Lung microvascular endothelial cell (primary cell): ENCODE results near the gene ZFP36L2. TPM values are rescaled to one million over a fixed set of nuclear protein-coding genes. Genes with fewer than 3 reads are reported as not detected.

Source experiments
- DNase-seq, 2 donors: peaks; one replicate each; pipeline versions ENCODE4 v3.0.0 to v3.0.0-alpha.2; 2010; ENCODE audit warnings: low read depth in 2 of 2
- total RNA-seq: library from RNA; depleted of rRNA; stranded (reverse); fragments of >200 nt; gene quantifications from 2 replicates; pipeline ENCODE4 v1.2.1, GENCODE V29; 2014

Gene ZFP36L2, protein sequence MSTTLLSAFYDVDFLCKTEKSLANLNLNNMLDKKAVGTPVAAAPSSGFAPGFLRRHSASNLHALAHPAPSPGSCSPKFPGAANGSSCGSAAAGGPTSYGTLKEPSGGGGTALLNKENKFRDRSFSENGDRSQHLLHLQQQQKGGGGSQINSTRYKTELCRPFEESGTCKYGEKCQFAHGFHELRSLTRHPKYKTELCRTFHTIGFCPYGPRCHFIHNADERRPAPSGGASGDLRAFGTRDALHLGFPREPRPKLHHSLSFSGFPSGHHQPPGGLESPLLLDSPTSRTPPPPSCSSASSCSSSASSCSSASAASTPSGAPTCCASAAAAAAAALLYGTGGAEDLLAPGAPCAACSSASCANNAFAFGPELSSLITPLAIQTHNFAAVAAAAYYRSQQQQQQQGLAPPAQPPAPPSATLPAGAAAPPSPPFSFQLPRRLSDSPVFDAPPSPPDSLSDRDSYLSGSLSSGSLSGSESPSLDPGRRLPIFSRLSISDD
- 7.7 and 11.8 TPM in 2 replicates for total RNA-seq

DNA sequence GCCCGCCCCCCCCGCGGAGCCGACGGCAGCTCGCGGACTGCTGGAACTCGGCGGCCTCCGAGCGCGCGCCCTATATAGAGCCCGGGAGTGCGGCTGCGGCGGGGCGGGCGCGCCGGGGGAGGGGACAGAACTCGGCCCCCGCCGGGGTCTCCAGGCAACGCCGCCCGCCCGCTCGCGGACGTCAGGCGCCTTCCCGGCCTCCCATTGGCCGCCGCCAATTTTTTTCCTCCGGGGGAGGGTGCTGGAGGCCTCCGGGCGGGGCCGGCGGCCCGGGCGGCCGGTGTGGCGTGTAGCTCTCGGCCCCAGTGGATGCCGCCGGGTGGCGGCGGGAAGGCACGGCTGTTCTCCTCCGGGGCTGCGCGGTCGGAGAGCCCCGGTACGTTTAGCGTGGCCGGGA lies at the start of gene ZFP36L2:
TSS of gene ZFP36L2 (minus strand) at position 49 of the 397 bp plus-strand sequence. CDS start 291 bp downstream, outside the sequence.
- DNase-seq: peak; percentile 96 to 98

DNA sequence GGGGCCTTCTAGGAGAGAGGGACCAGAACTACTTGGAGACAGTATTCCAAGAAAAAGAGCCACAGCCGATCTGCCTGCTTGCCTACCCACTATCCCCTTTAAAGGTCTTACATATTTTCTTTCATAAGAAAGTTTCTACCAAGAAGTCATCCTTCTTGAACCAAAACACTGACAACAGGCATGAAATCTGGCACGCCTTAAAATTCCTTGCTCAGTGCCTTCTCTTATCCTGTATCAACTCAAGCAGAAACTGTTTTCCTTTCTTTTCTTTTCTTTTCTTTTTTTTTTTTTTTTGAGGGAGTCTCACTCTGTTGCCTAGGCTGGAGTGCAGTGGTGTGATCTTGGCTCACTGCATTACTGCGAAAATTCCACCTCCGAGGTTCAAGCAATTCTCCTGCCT lies 48.3 kb upstream of the ZFP36L2 start:
- no peak for DNase-seq

DNA sequence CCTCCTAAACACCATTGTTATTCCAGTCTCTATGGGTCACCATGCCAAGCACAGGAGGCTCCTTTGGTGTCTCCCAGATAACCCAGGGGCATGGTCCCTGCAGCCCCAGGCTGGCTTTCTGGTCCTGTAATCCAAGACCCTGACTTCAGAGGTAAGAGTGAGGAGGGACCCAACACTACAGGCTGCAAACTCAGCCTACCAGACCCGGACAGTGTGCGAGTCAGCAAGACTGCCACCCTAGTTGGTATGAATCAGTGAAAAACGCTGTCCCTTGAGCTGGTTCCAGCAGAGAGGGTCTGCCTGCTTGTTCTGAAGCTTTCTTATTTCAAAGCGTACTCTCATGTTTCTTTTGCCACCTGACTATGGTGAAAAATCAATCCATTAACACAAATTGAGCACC lies 47.6 kb upstream of the ZFP36L2 start:
- no peak for DNase-seq

DNA sequence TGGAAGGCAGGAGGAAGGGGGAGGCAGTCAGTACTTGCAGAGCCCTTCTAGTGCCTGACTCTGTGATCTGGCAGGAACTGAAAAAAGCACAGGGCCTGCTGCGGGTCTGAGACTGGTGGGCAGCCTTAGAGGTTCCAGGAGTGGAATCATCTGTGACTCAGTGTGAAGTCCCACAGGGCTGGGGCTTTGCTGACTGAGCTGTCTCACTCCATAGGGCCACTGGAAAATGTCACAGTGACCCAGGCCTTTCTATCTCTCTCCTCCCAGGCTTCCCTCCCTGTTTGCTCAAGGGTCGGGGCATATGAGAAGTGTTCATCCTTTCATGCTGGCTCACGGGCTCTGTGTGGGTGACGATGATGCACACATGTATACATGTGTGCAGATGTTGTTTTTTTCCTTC lies 47.1 kb upstream of the ZFP36L2 start:
- DNase-seq: no peak

DNA sequence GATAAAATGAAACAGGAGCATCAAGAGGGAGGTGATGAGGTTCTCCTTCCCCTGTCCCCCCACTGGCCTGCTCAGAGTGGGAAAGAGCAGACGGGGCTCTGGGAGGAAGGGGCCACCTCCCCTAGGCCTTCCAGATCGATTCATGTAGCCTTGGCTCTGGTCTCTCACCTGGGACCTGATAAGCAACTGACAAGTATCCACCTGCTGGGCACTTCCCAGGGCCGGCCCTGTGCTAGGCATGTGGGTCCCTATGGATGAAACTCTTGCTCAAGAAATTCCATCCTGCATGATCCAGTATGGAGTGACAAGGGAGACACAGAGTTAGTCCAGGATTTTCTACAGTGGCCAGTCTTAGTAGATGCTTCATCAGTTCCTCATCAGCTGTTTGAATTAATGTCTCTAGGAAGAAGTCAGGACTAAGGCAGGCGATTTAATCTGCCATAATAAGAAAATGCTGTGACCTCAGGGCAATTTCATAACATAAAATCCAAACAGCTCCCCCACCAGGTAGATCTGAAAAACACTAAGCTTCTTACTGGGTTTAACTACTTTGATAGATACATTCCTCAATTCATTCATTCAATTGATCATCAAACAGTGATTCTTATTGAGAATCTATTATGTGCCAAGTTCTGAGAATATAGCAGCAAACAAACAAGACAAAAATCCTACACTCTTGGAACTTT lies 44.7 kb upstream of the ZFP36L2 start:
- DNase-seq: peak in 1 of 2 donors; percentile 22

DNA sequence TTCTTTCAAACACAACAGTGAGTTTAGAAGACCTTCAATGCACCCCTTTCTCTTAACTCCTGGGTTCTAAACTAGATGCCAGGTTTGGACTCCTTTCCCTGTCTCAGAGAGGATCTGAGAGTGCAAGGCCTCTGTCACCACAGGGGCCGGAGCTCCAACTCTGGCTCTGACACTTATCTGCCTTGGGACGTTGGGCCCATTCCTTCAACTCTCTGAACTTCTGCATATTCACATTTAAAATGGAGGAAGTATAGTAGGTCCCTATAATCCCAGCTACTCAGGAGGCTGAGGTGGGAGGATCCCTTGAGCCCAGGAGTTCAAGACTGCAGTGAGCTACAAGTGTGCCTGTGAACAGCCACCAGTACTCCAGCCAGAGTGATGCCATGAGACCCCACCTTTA lies 44.1 kb upstream of the ZFP36L2 start:
- DNase-seq: no peak

DNA sequence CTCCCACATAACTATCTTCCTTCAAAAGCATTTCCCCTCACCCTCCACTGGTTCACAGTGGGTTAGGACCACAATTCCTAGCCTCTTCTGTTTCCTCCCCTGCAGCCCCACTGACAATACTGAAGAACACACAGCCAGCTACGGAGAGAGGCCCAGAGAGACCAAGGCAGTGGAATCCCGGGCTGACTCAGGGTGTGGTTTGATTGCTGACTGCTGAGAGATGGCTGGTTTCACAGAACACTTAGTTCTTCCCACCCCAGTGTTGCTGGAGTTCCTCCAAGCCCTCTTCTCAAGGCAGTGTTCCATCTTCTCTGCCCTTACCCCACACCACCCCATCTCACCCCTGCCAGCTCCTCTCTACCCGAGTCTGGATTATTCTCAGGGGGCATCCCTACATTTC lies 43.3 kb upstream of the ZFP36L2 start:
- peak in 1 of 2 donors; percentile 56 for DNase-seq

DNA sequence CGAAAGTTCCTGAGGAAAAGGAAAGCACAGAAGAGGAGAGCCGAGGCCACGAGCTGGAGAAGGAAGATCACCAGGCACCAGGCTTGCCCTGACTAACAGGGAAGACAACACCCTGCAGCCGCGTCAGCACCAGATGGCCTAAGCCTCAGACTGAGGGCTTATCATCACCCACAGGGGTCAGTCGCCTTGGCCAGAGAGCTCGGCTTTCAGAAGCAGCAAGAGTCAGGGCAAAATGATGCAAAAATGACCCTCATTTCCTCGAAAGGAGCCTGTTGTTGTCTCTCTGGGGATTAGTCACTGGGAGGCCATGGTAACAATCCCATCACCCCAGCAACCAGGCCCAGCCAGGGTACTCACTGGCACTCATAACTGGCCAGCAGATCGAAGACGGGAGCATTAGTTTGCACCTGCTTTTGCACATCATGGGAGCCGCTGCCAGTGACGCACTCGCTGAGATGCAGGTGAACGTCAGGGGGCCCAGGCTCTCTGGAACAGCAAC lies 42.7 kb upstream of the ZFP36L2 start:
- peak; percentile 64 to 99 for DNase-seq

DNA sequence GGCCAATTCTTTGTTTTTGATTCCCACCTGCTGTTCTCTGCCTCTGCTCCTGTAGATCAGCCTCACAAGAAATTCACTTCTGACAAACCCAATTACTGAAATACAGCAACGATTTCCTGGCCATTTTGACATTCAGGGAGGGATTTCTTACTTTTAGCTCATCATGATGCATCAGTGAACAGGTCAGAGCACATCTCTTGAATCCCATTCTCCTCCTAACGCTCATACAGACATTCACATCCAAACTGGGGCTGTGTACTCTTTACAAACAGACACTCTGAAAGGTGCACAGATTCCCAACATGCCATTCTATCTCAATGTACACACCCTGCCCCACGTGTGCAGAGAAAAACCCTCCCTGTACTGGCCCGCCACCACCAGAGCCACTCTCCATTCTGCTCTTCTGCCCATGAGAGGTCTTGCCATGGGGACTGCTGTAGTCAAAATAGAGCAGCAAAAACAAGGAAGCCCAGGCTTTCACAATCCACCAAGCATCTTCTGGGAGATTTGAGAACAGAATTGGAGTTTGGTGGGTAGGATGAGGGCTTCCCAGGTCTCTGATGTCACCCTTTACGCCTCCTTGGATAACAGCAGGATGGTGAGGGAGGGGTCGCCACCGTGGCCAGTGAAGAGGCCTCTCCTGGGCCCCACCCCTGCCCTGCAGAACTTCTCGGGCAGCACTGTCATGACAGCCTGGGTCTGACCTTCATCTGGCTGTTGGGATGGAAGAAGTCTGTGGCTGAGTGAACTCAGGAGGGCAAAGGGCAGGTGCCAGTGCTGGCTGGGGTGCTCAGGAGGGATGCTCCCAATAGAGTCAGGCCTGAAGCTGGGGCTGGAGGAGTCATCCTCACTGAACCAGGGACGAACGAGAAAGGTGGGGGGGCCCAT lies 41.9 kb upstream of the ZFP36L2 start:
- DNase-seq: no peak

DNA sequence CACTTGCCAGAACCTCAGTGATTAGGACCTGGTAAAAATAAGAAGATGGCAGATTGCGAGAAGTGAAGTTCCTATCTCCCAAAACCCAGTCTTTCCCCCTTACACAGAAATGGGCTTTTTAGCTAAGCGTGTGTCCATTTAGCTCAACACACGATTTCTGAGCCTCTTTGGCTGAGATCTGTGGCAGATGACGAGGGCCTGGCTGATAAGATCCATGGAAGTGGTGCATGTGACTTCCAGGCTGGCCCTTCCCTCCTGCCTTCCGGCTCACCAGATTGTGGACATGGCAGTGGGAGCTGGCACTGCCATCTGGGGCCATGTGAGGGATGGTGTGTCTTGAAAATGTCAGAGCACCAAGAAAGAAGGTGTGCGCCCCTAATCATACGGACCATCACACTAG lies 41.0 kb upstream of the ZFP36L2 start:
- DNase-seq: no peak

DNA sequence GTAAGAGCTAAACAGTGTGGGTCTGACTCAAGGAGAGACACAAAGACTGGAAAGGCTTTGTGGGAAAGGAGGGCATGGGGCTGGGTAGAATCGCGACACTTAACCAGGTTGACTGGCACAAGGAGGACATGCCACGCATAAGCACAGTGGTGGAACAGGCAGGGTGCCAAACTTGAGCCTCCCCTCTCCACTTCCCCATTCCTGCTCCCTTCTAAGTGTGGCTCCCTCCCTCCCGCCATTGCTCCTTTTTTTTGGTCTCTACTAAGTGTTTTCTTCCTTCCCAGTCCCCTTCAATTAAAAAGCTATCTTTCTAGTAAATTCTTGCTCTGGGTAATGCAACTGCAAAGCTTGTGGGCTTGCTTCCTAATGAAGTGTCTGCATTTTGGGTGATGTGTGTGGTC lies 40.3 kb upstream of the ZFP36L2 start:
- DNase-seq: no peak

DNA sequence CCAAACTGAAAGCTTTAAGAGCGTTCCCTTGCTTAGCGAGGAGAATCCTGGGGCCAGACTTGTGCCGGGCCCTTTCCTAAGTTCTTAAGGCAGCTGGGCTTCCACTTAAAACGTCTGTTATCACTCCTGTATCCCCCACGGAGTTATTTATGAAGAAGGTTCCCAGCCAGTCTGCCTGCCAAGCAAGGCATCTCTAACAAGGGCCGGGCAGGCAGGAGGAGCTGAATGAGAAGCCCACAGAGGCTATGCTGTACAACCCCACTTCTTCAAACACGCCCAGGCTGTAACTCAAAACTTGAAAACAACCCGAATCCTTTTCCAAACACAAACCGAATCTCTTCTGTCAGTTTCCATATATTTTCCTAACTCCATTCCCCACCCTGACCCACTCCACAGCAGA lies 39.0 kb upstream of the ZFP36L2 start:
- no peak for DNase-seq

DNA sequence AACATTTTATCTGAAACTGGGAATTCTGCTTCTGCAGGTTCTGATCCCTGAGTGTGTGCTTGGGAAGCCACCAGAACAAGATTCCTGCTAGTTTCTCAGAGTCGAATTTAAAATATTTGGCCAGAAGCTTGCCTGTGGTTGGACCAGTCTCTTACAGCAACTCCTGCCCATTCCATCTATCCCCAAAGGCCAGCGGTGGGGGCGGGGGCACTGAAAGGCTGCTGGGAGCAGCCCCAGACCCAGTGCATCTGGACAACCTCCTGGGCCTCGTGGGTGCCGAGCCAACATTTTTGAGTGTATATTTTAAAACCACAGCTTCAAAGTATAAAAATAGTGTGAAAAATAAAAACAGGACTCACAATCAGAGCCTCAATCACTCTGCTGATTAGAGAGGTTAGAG lies 38.6 kb upstream of the ZFP36L2 start:
- DNase-seq: no peak

DNA sequence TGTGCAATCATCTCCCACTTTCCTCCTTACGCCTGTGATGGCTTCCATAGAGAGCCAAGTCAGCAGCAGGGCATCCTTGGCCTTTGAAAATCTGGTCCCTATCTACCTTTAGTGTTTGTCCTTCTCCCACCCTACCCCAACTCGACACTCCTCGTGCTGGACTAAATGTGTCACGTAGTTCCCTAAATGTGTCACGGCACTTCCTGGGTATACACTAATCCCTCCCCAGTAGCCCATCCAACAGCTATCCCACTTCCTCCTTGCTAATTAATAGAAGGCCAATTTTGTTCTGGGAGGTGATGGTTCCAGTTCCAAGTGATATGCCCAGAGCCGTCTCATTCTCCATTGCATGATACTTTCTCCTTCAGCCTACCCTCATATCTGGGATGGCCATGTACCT lies 36.5 kb upstream of the ZFP36L2 start:
- no peak for DNase-seq

DNA sequence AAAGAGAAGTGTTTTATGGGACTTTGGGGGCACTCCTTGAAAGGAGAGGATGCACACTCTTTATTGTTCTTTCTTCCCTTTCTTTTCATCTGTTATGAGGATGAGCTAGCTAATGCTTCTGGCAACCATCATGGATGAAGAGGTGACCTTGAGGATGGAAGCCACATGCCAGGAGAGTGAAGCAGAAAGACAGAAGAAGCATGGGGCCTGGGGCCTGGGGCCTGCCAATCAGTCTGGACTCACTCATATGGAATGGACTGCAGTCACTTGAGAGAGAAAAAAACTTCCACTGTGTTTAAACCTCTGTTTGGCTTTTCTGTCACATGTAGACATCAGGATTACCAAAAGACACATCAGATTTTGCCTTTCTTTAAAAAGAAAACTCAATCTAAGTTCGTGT lies 35.8 kb upstream of the ZFP36L2 start:
- DNase-seq: no peak

DNA sequence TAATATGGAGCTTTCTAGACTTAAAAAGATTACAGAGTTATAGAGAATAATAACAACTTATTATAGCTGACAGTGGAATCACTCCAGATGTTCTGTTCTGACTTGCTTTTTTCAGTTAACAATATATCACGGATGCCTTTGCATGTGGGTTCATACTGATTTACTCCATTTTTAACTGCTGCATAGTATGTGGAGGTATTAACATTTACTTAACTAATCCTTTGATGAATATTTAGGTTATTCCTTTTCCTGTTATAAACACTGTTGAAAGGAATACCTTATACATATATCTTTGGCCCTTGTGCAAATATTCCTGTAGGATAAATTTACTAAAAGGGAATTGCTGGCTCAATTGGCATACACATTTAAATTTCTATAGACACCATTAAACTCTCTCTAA lies 33.1 kb upstream of the ZFP36L2 start:
- no peak for DNase-seq

DNA sequence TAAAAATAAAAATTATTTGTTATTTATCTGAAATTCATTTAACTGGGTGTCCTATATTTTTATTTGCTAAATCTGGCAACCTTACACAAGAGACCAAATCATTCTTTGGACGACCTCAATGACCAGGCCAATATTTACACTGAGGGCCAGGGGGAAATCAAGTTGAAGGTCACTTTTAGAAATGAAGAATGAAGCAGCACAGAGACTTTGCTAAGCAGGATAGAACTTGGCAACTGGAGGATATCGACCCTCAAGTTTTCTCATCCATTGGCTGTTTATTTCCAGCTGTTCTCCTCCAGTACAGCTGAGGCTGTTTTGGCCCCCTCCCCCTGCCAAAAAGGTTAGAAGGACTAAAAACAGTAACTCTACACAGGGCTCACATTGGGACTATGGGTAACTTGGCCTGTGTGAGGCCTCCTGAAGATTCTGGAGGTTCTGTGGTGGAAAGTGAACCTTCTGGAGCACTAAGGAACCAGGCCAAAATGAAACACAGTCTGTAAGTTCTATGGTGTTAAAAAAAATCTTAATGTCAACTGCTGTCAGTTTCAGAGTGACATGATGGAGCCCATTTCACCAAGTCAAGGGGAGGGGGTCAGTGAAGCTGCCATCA lies 32.2 kb upstream of the ZFP36L2 start:
- DNase-seq: no peak

DNA sequence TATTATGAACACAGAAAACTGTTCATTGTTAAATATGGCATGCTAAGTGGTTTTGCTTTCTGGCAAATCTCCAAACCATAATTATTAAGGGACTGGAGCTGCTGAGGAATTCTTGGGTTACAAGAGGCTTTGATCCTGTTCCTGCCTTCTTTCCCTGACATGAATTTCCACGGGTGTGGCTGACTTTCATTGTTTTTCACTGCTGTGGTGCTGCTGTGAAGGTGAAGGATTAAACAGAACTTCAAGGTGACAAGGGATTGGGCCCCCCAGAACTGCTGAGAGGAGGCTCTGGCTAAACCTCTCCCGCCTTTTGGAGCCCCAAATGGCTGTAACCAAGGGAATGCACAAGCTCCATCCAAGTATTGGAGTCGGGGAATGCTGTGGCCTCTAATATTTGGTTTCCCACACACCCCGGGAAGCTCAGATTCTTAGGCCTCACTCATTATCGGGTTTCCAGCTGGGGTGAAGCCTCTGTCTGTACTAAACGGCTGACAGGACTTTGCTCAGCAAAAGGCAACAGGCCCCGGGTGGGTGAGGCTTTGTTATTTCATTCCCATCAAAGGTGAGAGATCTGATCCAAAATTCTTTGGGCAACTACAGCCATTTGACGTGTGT lies 29.0 kb upstream of the ZFP36L2 start:
- no peak for DNase-seq

DNA sequence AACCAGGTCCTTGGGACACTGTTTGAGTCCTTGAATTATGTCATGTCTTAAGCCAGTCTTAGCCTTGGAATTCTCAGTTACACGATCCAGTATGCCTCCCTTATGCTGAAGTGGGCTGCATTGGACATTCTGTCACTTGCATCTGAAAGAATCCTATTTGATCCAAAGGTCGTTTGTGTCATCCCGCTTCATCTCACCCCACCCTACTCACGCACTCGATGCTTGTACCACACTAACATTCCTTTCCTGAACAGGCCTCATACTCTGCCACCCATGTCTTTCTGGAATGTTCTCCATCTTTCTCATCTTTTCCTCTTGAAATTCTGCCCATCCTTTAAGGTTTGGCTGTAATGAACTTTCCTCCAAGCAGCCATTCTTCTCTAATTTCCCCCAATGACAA lies 27.9 kb upstream of the ZFP36L2 start:
- DNase-seq: no peak

DNA sequence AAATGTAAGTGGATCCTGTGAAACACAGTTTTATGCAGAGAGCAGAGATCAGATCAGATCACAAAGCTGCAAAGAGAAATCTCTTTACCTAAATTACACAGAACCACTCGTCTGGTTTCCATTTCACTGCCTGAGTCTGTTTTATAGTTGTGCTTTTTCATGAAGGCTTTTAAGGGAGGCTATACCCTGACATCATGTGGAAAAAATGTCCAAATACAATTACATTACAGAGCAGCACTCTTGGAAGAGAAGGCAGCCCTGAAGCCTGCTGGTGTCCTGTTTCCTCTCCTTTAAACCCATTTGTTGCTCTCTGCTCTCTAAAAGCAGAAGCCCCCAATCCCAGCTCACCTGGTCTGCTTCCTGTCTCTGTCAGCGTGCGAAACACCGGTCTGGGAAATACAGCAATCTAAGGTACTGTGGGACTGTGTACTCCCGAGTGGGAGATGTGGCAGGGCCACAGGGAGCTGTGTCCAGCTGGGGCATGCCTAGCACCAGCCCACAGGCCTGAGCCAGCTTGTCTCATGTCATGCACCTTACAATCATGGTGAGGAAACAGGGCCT lies 24.8 kb upstream of the ZFP36L2 start:
- peak in 1 of 2 donors; percentile 80 for DNase-seq
